ENCODE data around the gene MEF2C. TPM values are rescaled to one million over a fixed set of nuclear protein-coding genes. Genes with fewer than 3 reads are reported as not detected.

Gene MEF2C
- total RNA-seq, 1 donor from 2014 or later: under 0.01 TPM

GRCh38 chr5:88683506-88684135 lies 199.4 kb downstream of the MEF2C start:
- FAIRE-seq (no peak), DNase-seq (ENCODE audit: low read depth) (no peak)
- no peak overlapping the region for H3K4me3 ChIP-seq (ENCODE audit: low read depth, low read length)
- TF ChIP-seq CTCF (IDR thresholded peaks at IDR 0.05; ENCODE audit: insufficient read depth, low read length, severe bottlenecking): no peak
- no peaks in the 10 kb centered on the region for H3K36me3 ChIP-seq (ENCODE audit: control insufficient read depth, insufficient read depth, low read length)
- peaks cover 77% of the 10 kb centered on the region for H3K27me3 ChIP-seq (ENCODE audit: control insufficient read depth, insufficient read depth, low read length)

GRCh38 chr5:88682881-88683361 lies 200.1 kb downstream of the MEF2C start:
- FAIRE-seq (no peak), DNase-seq (ENCODE audit: low read depth) (no peak)
- Histone ChIP-seq H3K36me3 (ENCODE audit: control insufficient read depth, insufficient read depth, low read length) (no peaks in the 10 kb centered on the region), H3K4me3 (ENCODE audit: low read depth, low read length) (no peak overlapping the region), H3K27me3 (ENCODE audit: control insufficient read depth, insufficient read depth, low read length) (peaks cover 77% of the 10 kb centered on the region)
- no peak for TF ChIP-seq CTCF (IDR thresholded peaks at IDR 0.05; ENCODE audit: insufficient read depth, low read length, severe bottlenecking)

- no peak for TF ChIP-seq CTCF (IDR thresholded peaks at IDR 0.05; ENCODE audit: insufficient read depth, low read length, severe bottlenecking)
- Histone ChIP-seq H3K4me3 (ENCODE audit: low read depth, low read length) (no peak overlapping the region), H3K36me3 (ENCODE audit: control insufficient read depth, insufficient read depth, low read length) (no peaks in the 10 kb centered on the region), H3K27me3 (ENCODE audit: control insufficient read depth, insufficient read depth, low read length) (peaks cover 77% of the 10 kb centered on the region)
- DNase-seq (ENCODE audit: low read depth) (no peak), FAIRE-seq (no peak)
Measured at GRCh38 chr5:88682131-88682530, 200.9 kb downstream of the MEF2C start.

- FAIRE-seq (no peak), DNase-seq (ENCODE audit: low read depth) (no peak)
- H3K36me3 ChIP-seq (ENCODE audit: control insufficient read depth, insufficient read depth, low read length): no peaks in the 10 kb centered on the region
- peaks cover 77% of the 10 kb centered on the region for H3K27me3 ChIP-seq (ENCODE audit: control insufficient read depth, insufficient read depth, low read length)
- TF ChIP-seq CTCF (IDR thresholded peaks at IDR 0.05; ENCODE audit: insufficient read depth, low read length, severe bottlenecking): no peak
- H3K4me3 ChIP-seq (ENCODE audit: low read depth, low read length): no peak overlapping the region
Measured at GRCh38 chr5:88681211-88681803, 201.7 kb downstream of the MEF2C start.

GRCh38 chr5:88680253-88681132 lies 202.5 kb downstream of the MEF2C start:
- no peak for FAIRE-seq
- no peak for DNase-seq (ENCODE audit: low read depth)
- H3K36me3 ChIP-seq (ENCODE audit: control insufficient read depth, insufficient read depth, low read length): no peaks in the 10 kb centered on the region
- peak; percentile 95 for TF ChIP-seq CTCF (IDR thresholded peaks at IDR 0.05; ENCODE audit: insufficient read depth, low read length, severe bottlenecking)
- H3K27me3 ChIP-seq (ENCODE audit: control insufficient read depth, insufficient read depth, low read length): peaks cover 75% of the 10 kb centered on the region
- no peak overlapping the region for H3K4me3 ChIP-seq (ENCODE audit: low read depth, low read length)
